ENCODE data around the gene SLC22A23.
"Not testable (repeated sequence)": the region's sequence is repeated elsewhere in the genome, so short reads cannot be mapped to it uniquely, and the experiment has no call there.

The SLC22A23 gene

DNA sequence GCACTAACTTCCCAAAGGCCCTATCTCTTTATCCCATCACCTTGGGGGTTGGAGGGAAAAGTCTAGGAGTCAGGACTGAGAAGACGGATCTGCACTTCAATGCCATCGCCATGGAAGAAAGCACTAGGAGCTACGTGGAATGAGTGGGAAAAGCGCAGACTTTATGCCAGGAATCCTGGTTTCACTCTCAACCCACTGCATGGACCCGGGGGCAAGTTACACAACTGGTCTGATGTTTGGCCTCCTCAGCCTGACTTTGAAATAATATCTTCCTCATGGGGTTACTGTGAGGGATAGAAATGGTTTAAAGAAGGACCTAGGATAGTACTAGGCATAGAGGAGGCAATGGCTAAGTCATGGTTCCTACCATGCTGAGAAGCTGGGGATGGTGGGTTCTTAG lies 211.6 kb downstream of the SLC22A23 start:
- TF ChIP-seq, protein P1, sequence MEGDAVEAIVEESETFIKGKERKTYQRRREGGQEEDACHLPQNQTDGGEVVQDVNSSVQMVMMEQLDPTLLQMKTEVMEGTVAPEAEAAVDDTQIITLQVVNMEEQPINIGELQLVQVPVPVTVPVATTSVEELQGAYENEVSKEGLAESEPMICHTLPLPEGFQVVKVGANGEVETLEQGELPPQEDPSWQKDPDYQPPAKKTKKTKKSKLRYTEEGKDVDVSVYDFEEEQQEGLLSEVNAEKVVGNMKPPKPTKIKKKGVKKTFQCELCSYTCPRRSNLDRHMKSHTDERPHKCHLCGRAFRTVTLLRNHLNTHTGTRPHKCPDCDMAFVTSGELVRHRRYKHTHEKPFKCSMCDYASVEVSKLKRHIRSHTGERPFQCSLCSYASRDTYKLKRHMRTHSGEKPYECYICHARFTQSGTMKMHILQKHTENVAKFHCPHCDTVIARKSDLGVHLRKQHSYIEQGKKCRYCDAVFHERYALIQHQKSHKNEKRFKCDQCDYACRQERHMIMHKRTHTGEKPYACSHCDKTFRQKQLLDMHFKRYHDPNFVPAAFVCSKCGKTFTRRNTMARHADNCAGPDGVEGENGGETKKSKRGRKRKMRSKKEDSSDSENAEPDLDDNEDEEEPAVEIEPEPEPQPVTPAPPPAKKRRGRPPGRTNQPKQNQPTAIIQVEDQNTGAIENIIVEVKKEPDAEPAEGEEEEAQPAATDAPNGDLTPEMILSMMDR (conservative IDR thresholded peaks at IDR 0.05), result no peak
- TF ChIP-seq ZFX (IDR thresholded peaks at IDR 0.05), result no peak

GRCh38 chr6:3244832-3245161 lies 212.1 kb downstream of the SLC22A23 start:
- peak overlapping the region; percentile 11; the same call in 1 of the 2 replicates for H3K27ac ChIP-seq

More for the DNA sequence above, 211.6 kb downstream of the SLC22A23 start:
- H3K27ac ChIP-seq, result peak overlapping the region; percentile 11; the same call in 1 of the 2 replicates

DNA sequence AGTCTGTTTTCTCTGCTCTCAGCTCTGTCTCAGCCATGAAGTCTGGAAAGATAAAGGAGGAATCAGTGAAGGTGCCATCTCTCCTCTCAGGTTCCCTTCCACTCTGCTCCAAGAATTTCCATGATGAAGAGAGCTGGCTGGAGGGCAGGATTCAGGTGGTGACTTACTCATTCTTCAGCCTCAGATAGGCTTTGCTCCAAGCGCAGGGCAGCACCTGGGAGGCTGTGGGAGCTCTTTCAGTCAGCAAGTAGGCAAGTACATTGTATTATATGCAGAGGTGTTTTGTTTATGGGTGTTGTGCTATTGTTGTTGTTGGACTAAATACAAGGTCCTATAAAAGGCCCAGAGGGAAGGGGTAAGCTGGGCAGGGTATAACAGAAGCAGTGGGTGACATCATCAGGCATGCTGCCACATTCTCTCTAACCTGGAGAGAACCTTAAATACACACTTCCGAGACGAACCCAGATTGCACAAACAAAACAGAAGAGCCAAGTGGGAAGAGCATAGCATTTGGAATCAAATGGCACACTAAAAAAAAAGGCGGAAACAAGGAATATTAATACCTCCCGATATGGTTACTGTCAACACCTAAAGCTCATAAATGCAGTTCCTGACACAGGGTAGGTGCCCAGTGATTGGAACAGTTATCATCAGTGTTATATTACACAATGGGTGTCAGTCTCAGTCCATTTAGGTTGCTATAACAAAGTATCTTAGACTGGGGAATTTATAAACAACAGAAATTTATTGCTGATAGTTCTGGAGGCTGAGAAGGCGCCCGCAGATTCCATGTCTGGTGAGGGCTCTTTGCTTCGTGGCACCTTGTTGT lies 212.6 kb downstream of the SLC22A23 start:
- TF ChIP-seq, protein P1 (conservative IDR thresholded peaks at IDR 0.05), result no peak
- no peak for TF ChIP-seq ZFX (IDR thresholded peaks at IDR 0.05)
- peak overlapping the region; percentile 13 for H3K27ac ChIP-seq

- H3K27ac ChIP-seq, result no peak overlapping the region
- no peak for TF ChIP-seq ZFX (IDR thresholded peaks at IDR 0.05)
- TF ChIP-seq, protein P1 (conservative IDR thresholded peaks at IDR 0.05), result no peak
Observed at GRCh38 chr6:3242768-3243167, 214.1 kb downstream of the SLC22A23 start.

DNA sequence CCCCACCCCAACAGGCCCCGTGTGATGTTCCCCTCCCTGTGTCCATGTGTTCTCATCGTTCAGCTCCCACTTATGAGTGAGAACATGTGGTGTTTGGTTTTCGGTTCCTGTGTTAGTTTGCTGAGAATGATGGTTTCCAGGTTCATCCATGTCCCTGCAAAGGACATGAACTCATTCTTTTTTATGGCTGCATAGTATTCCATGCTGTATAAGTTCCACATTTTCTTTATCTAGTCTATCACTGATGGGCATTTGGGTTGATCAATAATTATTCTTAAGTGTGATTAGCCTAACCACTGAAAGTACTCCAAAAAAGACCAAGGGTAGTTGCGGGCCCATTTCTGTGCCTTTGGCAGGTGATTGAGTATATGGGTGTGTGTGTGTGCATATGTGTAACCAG lies 215.1 kb downstream of the SLC22A23 start:
- not testable (repeated sequence) for H3K27ac ChIP-seq

GRCh38 chr6:3240595-3240994 lies 216.3 kb downstream of the SLC22A23 start:
- no peak overlapping the region for H3K27ac ChIP-seq
- TF ChIP-seq ZFX (IDR thresholded peaks at IDR 0.05), result no peak
- TF ChIP-seq, protein P1 (conservative IDR thresholded peaks at IDR 0.05), result no peak

- TF ChIP-seq, protein P1 (conservative IDR thresholded peaks at IDR 0.05), result no peak; the same call in 1 of the 2 replicates
- TF ChIP-seq ZFX (IDR thresholded peaks at IDR 0.05), result no peak
- H3K27ac ChIP-seq, result no peak overlapping the region
Observed at GRCh38 chr6:3239110-3239830, 217.6 kb downstream of the SLC22A23 start.

GRCh38 chr6:3237761-3238662 lies 218.8 kb downstream of the SLC22A23 start:
- no peak overlapping the region for H3K27ac ChIP-seq
- TF ChIP-seq, protein P1 (conservative IDR thresholded peaks at IDR 0.05), result no peak
- TF ChIP-seq ZFX (IDR thresholded peaks at IDR 0.05), result no peak

Measured in C4-2B (cell line).